Gastroesophageal sphincter (tissue), 4 donors: Measurements from ENCODE around the gene UBL5. TPM values are rescaled to one million over a fixed set of nuclear protein-coding genes. Genes with fewer than 3 reads are reported as not detected.

Experiments used
- ATAC-seq: fragments of 150-250 bp; one replicate; pipeline ENCODE4 v1.9.1; 2016; ENCODE audit warnings: mild to moderate bottlenecking, moderate library complexity
- H3K27ac ChIP-seq, 4 donors: fragments of 200-600 bp; sonication (generic) in 3 of 4; 1 replicate in 3 of 4; 2 replicates in 1 of 4; pipeline ENCODE4 v1.5.1; 2016 to 2019
- H3K27me3 ChIP-seq: fragments of 200-600 bp; sonication (generic); one replicate; pipeline ENCODE4 v1.5.1; 2019
- H3K36me3 ChIP-seq, 2 donors: fragments of 200-600 bp; sonication (generic); one replicate each; pipeline ENCODE4 v1.5.1; 2019; ENCODE audit warnings: control low read depth in 1 of 2
- H3K4me1 ChIP-seq, 3 donors: fragments of 200-600 bp; sonication (generic); 1 replicate in 2 of 3; 2 replicates in 1 of 3; pipeline ENCODE4 v1.5.1; 2016 to 2019; ENCODE audit warnings: control low read depth in 2 of 3
- H3K4me3 ChIP-seq, 2 donors: fragments of 200-600 bp; sonication (generic); one replicate each; pipeline ENCODE4 v1.5.1; 2019; ENCODE audit warnings: mild to moderate bottlenecking in 1 of 2, moderate library complexity in 1 of 2
- H3K9me3 ChIP-seq, 3 donors: fragments of 200-600 bp; sonication (generic); one replicate each; pipeline ENCODE4 v1.5.1; 2017 to 2019; ENCODE audit warnings: control low read depth in 2 of 3
- EP300 ChIP-seq: sonication (generic); formaldehyde crosslinking; IDR thresholded peaks from one replicate; pipeline ENCODE4 v1.6.1; 2017; ENCODE audit warnings: antibody characterized with exemption, mild to moderate bottlenecking
- POLR2A ChIP-seq, 2 donors: fragments of 450-650 bp; IDR thresholded peaks; one replicate each; pipeline ENCODE4 v1.6.1; 2017; ENCODE audit warnings: antibody characterized with exemption in 2 of 2, mild to moderate bottlenecking in 2 of 2, moderate library complexity in 1 of 2
- POLR2AphosphoS5 ChIP-seq: sonication (generic); formaldehyde crosslinking; IDR thresholded peaks from one replicate; pipeline ENCODE4 v1.6.1; 2017; ENCODE audit warnings: antibody characterized with exemption
- WGBS, 2 donors: methylation state at CpG; one replicate each; pipeline ENCODE4 v1.1.5; 2018; ENCODE audit warnings: low coverage in 1 of 2; 5-methylcytosine and 5-hydroxymethylcytosine counted together
- total RNA-seq, 4 donors: library from RNA; depleted of rRNA; stranded (reverse); fragments of >200 nt; gene quantifications; one replicate each; pipeline ENCODE4 v1.1.0, GENCODE V29; 2016
- TF ChIP-seq, protein P1 (sequence below), 4 experiments: fragments of 200-600 bp in 2 of 4; fragments of 450-650 bp in 2 of 4; sonication (generic) in 1 of 4; IDR thresholded peaks; one replicate each; pipeline ENCODE4 v1.5.1; 2017 to 2019; ENCODE audit warnings: antibody characterized with exemption in 4 of 4, mild to moderate bottlenecking in 2 of 4, moderate library complexity in 2 of 4

The UBL5 gene
- total RNA-seq, 4 donors from 2014 or later = 420 to 701 (median 653) TPM

DNA sequence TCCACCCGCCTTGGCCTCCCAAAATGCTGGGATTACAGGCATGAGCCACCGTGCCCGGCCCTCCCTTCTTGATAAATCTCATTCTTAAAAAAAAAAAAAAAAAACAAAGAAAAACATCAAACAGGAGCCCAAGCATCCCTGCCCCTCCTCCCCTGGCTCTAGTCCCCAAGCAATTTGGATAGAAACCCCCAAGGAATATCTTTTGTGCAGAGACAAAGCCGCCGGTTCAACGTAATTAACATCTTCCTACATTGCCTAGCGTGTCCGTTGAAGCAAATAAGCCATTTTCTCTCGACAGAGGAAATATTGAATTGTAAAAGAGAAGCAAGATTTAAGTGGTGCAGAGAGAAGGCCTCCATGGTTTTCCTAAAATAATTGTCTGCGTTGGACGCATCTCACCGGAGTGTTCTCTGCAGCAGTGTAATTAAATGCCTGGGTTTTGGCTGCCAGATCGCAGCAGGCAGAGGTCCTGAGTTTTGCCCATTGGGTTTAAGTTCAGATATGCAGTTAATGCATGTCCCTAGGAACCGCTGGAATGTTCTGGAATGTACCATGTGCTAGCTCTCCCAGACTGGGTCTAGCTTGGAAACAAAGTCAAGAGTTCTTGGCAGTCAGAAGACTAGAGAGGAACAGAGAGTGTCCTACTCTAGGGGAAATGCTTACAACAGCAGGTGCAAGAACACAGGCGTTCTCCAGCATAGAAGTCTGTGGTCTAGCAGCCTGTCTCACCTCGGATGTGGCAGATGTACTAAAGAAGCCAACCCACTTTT lies 38.2 kb downstream of the UBL5 start:
- no peak overlapping the region for H3K27ac ChIP-seq
- no peaks in the 10 kb centered on the region for H3K4me1 ChIP-seq
- 72 to 81% methylated on average over 12 to 16 of the region's 16 CpGs for WGBS, 2 donors
- H3K36me3 ChIP-seq = no peaks in the 10 kb centered on the region
- H3K9me3 ChIP-seq = no peaks in the 10 kb centered on the region
- no peak for ATAC-seq
- TF ChIP-seq POLR2AphosphoS5 = no peak
- no peak for TF ChIP-seq EP300
- TF ChIP-seq, protein P1, sequence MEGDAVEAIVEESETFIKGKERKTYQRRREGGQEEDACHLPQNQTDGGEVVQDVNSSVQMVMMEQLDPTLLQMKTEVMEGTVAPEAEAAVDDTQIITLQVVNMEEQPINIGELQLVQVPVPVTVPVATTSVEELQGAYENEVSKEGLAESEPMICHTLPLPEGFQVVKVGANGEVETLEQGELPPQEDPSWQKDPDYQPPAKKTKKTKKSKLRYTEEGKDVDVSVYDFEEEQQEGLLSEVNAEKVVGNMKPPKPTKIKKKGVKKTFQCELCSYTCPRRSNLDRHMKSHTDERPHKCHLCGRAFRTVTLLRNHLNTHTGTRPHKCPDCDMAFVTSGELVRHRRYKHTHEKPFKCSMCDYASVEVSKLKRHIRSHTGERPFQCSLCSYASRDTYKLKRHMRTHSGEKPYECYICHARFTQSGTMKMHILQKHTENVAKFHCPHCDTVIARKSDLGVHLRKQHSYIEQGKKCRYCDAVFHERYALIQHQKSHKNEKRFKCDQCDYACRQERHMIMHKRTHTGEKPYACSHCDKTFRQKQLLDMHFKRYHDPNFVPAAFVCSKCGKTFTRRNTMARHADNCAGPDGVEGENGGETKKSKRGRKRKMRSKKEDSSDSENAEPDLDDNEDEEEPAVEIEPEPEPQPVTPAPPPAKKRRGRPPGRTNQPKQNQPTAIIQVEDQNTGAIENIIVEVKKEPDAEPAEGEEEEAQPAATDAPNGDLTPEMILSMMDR (IDR thresholded peaks at IDR 0.05) = no peak
- TF ChIP-seq POLR2A (IDR thresholded peaks at IDR 0.05) = no peak
- H3K27me3 ChIP-seq = no peaks in the 10 kb centered on the region
- H3K4me3 ChIP-seq = no peak overlapping the region

DNA sequence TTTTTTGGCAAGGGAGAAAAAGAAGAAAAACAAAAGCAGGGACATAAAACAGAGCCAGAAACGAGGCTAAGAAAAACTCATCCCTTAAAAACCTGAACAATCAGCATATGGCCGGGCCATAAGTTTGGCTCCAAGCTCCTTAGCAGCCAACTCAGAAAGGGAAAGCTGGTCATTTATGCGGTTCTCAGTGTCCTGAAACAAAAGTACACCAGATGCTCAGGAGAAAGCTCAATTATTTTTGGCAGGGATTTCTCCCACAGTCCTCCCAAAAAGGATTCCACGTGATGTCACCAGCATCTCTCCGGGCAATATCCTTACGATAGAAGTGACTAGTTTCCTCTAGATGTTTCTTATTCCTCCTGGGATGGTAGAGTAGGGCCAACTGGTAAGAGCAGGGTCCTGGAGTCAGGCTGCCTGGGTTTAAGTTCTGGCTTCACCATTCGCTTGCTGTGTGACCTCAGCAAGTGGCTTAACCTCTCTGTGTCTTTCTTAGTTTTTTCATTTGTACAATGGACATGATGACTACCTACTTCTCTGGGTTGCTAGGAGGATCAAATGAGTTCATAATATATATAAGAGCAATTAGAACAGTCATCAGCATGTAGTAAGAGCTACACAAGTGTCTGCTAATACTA lies 41.4 kb downstream of the UBL5 start:
- Histone ChIP-seq H3K36me3 (no peaks in the 10 kb centered on the region), H3K27ac (no peak overlapping the region), H3K4me1 (no peaks in the 10 kb centered on the region), H3K9me3 (no peaks in the 10 kb centered on the region), H3K4me3 (no peak overlapping the region), H3K27me3 (no peaks in the 10 kb centered on the region)
- WGBS, 2 donors = 48 to 55% methylated on average over 3 to 7 of the region's 7 CpGs
- no peak for TF ChIP-seq EP300
- TF ChIP-seq, protein P1 (IDR thresholded peaks at IDR 0.05) = no peak
- TF ChIP-seq POLR2AphosphoS5 = no peak
- no peak for TF ChIP-seq POLR2A (IDR thresholded peaks at IDR 0.05)
- no peak for ATAC-seq

DNA sequence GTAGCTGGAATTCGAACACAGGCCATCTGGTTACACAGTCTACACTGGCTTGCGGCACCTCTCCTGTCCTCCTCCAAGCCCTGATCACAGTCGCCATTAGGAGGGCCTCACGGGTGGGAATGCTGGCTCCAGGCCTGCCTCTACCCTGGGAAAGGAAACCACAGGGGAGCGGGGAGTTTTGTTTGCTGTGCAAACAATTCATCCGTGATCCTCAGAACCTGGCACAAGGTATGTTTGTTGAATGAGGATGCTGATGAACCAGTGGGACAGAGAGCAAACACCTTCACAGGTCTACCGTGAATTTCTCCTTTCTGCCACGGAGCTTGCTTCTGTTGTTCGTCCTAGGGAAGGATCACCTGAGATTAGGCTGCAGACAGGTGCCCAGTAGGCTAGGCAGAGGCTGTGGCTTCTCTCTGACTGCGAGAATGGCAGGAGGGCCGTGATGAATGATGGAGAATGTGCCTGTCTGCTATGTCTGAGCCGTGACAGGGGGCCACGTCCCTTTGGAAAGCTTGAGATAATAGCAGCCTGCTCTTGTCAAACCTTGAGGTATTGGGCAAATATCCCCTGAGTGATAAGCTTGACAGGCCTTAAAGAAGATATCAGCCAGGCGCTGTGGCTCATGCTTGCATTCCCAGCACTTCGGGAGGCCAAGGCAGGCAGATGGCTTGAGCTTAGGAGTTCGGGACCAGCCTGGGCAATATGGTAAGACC lies 44.1 kb downstream of the UBL5 start:
- Histone ChIP-seq H3K36me3 (no peaks in the 10 kb centered on the region), H3K4me3 (no peak overlapping the region), H3K27ac (no peak overlapping the region), H3K4me1 (no peaks in the 10 kb centered on the region), H3K9me3 (no peaks in the 10 kb centered on the region), H3K27me3 (peaks cover 12% of the 10 kb centered on the region)
- no peak for ATAC-seq
- WGBS, 2 donors = 71 to 80% methylated on average over 3 to 7 of the region's 16 CpGs
- no peak for TF ChIP-seq EP300
- no peak for TF ChIP-seq POLR2A (IDR thresholded peaks at IDR 0.05)

DNA sequence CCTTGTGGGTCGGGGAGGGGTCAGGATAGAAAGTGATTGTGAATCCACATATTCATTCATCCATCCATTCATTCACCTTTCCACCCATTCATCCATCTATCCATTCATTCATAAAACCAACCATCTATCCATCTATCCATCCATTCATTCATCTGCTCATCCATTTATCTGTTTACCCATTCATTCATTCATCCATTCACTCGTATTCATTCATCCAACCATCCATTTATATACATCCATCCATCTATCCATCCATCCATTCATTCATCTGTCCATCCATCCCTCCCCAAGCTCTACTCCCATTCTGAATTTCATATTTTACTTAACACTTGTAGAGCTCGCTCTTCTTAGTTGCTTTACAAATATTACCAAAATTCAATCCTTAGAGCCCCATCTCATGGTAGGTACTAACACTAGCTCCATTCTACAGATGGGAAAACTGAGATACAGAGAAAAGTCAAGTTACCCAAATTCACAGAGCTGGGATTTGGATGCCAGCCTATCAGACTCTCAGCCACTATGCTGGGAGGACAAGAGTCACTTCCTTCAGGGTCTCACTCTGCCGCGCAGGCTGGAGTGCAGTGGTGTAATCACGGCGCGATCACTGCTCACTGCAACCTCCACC lies 45.0 kb downstream of the UBL5 start:
- Histone ChIP-seq H3K4me3 (no peak overlapping the region), H3K27me3 (peaks cover 12% of the 10 kb centered on the region), H3K4me1 (no peaks in the 10 kb centered on the region), H3K9me3 (no peaks in the 10 kb centered on the region), H3K36me3 (no peaks in the 10 kb centered on the region), H3K27ac (no peak overlapping the region)
- ATAC-seq = no peak
- TF ChIP-seq, protein P1 (IDR thresholded peaks at IDR 0.05) = no peak
- TF ChIP-seq POLR2A (IDR thresholded peaks at IDR 0.05) (no peak), EP300 (no peak), POLR2AphosphoS5 (no peak)
- WGBS, 2 donors = 87 to 94% methylated on average over 5 to 8 of the region's 8 CpGs

DNA sequence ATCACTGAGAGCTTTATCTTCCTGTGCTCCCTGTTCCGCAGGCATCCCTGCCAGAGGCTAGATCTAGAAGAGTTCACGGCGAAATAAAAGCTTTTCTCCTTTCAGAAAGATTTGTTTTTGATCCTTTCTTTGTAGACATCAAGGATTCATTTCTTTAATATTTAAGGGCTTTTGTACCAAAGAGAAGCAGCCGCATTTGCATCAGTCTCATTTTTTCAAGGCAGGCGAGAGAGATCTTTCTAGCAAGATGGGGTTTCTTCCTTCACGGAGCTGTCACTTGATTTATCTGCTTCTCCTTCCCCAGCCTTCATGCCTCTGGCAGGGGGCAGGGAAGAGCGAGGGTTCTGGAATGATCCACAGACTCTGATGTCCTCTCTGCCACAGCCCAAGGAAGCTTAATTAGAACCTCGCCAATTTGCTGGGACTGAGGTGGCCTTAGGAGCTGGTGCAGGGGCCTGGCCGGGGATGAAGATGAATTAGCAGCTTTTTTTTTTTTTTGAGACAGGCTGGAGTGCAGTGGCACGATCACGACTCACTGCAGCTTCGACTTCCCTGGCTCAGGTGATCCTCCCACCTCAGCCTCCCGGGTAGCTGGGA lies 47.4 kb downstream of the UBL5 start:
- Histone ChIP-seq H3K27me3 (peaks cover 28% of the 10 kb centered on the region), H3K27ac (no peak overlapping the region), H3K4me3 (no peak overlapping the region), H3K36me3 (no peaks in the 10 kb centered on the region), H3K9me3 (no peaks in the 10 kb centered on the region), H3K4me1 (no peaks in the 10 kb centered on the region)
- TF ChIP-seq POLR2A (IDR thresholded peaks at IDR 0.05) (no peak), EP300 (no peak), POLR2AphosphoS5 (no peak)
- TF ChIP-seq, protein P1 (IDR thresholded peaks at IDR 0.05) = no peak
- WGBS, 2 donors = 40 to 66% methylated on average over 12 of the region's 13 CpGs
- ATAC-seq = no peak
